Smooth muscle cell (in vitro differentiated cells): ENCODE data around the gene VPS11. TPM values are rescaled to one million over a fixed set of nuclear protein-coding genes. Genes with fewer than 3 reads are reported as not detected.

Experiments
- DNase-seq: peaks from one replicate; lab custom pipeline; 2025; ENCODE audit not compliant: unreplicated experiment; lab: John Stamatoyannopoulos, UW
- H2AFZ ChIP-seq: fragments of 200-600 bp; sonication (generic); 2 replicates; pipeline ENCODE4 v1.6.0; 2016; ENCODE audit warnings: antibody characterized with exemption, low read depth, mild to moderate bottlenecking
- H3F3A ChIP-seq: fragments of 200-600 bp; sonication (generic); 2 replicates; pipeline ENCODE4 v1.6.0; 2017; ENCODE audit warnings: antibody characterized with exemption, low read depth
- H3K27ac ChIP-seq: fragments of 200-600 bp; sonication (generic); 2 replicates; pipeline ENCODE4 v1.5.1; 2016; ENCODE audit warnings: low read depth, mild to moderate bottlenecking
- H3K27me3 ChIP-seq: fragments of 200-600 bp; sonication (generic); 2 replicates; pipeline ENCODE4 v1.6.1; 2016; ENCODE audit warnings: low read depth, mild to moderate bottlenecking
- H3K36me3 ChIP-seq: fragments of 200-600 bp; sonication (generic); 2 replicates; pipeline ENCODE4 v1.5.1; 2016; ENCODE audit warnings: low read depth
- H3K4me1 ChIP-seq: fragments of 200-600 bp; sonication (generic); 2 replicates; pipeline ENCODE4 v1.5.1; 2016; ENCODE audit warnings: low read depth
- H3K4me2 ChIP-seq: fragments of 200-600 bp; sonication (generic); 2 replicates; pipeline ENCODE4 v1.6.0; 2016; ENCODE audit warnings: mild to moderate bottlenecking
- H3K4me3 ChIP-seq: fragments of 200-600 bp; sonication (generic); 2 replicates; pipeline ENCODE4 v1.5.1; 2016; ENCODE audit warnings: mild to moderate bottlenecking
- H3K79me2 ChIP-seq: fragments of 200-600 bp; sonication (generic); 2 replicates; pipeline ENCODE4 v1.6.0; 2016; ENCODE audit warnings: low read depth, mild to moderate bottlenecking
- H3K9ac ChIP-seq: fragments of 200-600 bp; sonication (generic); 2 replicates; pipeline ENCODE4 v1.6.0; 2016; ENCODE audit warnings: low read depth
- H3K9me3 ChIP-seq: fragments of 200-600 bp; sonication (generic); replicated peaks from 2 replicates; pipeline ENCODE4 v1.5.1; 2016; ENCODE audit warnings: low read depth
- H4K20me1 ChIP-seq: fragments of 200-600 bp; sonication (generic); 2 replicates; pipeline ENCODE4 v1.6.0; 2016; ENCODE audit warnings: low read depth
- whole genome bisulfite sequencing: methylation state at CpG from one replicate; pipeline ENCODE4 v1.1.7; 2016; ENCODE audit warnings: low lambda C conversion rate; 5-methylcytosine and 5-hydroxymethylcytosine counted together
- polyA plus RNA-seq: library from polyadenylated mRNA; unstranded; fragments of >200 nt; fragmentation: Nextera tagmentation; extraction: Ambion mirVana; gene quantifications from 2 replicates; pipeline ENCODE4 v1.2.1, GENCODE V29; 2016
- total RNA-seq: library from RNA; depleted of rRNA; stranded (reverse); fragments of >200 nt; gene quantifications from 2 replicates; pipeline ENCODE4 v1.2.3, GENCODE V29; 2014
- TF ChIP-seq, protein P1 (sequence below): fragments of 200-600 bp; sonication (generic); IDR thresholded peaks from 2 replicates; pipeline ENCODE4 v1.5.1; 2017; ENCODE audit warnings: borderline replicate concordance, mild to moderate bottlenecking, antibody characterized with exemption; ENCODE audit not compliant: insufficient read depth, poor library complexity, severe bottlenecking

The VPS11 gene
- total and polyA plus RNA-seq, 2 experiments from 2014 or later: 33.1 to 33.8 TPM

- H3K4me3 ChIP-seq: no peak overlapping the region
- H2AFZ ChIP-seq: no peak overlapping the region
- TF ChIP-seq, protein P1, sequence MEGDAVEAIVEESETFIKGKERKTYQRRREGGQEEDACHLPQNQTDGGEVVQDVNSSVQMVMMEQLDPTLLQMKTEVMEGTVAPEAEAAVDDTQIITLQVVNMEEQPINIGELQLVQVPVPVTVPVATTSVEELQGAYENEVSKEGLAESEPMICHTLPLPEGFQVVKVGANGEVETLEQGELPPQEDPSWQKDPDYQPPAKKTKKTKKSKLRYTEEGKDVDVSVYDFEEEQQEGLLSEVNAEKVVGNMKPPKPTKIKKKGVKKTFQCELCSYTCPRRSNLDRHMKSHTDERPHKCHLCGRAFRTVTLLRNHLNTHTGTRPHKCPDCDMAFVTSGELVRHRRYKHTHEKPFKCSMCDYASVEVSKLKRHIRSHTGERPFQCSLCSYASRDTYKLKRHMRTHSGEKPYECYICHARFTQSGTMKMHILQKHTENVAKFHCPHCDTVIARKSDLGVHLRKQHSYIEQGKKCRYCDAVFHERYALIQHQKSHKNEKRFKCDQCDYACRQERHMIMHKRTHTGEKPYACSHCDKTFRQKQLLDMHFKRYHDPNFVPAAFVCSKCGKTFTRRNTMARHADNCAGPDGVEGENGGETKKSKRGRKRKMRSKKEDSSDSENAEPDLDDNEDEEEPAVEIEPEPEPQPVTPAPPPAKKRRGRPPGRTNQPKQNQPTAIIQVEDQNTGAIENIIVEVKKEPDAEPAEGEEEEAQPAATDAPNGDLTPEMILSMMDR: no peak
- no peaks in the 10 kb centered on the region for H3K27me3 ChIP-seq
- peaks cover 8% of the 10 kb centered on the region for H4K20me1 ChIP-seq
- no peak overlapping the region for H3K4me2 ChIP-seq
- peaks cover 14% of the 10 kb centered on the region for H3K4me1 ChIP-seq
- no peaks in the 10 kb centered on the region for H3F3A ChIP-seq
- H3K36me3 ChIP-seq: no peaks in the 10 kb centered on the region
- no peak for DNase-seq
- 90% methylated on average over 10 of the region's 10 CpGs for WGBS
- H3K9ac ChIP-seq: no peak overlapping the region
- H3K9me3 ChIP-seq: no peaks in the 10 kb centered on the region
- no peak overlapping the region for H3K27ac ChIP-seq
- H3K79me2 ChIP-seq: no peaks in the 10 kb centered on the region
Measured at GRCh38 chr11:119110439-119110838, 42.8 kb downstream of the VPS11 start.

GRCh38 chr11:119111361-119111925 lies 43.8 kb downstream of the VPS11 start:
- no peak overlapping the region for H3K4me3 ChIP-seq
- peaks cover 13% of the 10 kb centered on the region for H3K4me1 ChIP-seq
- H3K27ac ChIP-seq: no peak overlapping the region
- no peaks in the 10 kb centered on the region for H3K9me3 ChIP-seq
- WGBS: 96% methylated on average over 11 of the region's 11 CpGs
- H3F3A ChIP-seq: no peaks in the 10 kb centered on the region
- no peaks in the 10 kb centered on the region for H3K27me3 ChIP-seq
- TF ChIP-seq, protein P1: no peak
- H3K79me2 ChIP-seq: no peaks in the 10 kb centered on the region
- no peak overlapping the region for H2AFZ ChIP-seq
- no peak overlapping the region for H3K4me2 ChIP-seq
- no peaks in the 10 kb centered on the region for H3K36me3 ChIP-seq
- DNase-seq: no peak
- peaks cover 8% of the 10 kb centered on the region for H4K20me1 ChIP-seq
- H3K9ac ChIP-seq: no peak overlapping the region

GRCh38 chr11:119112314-119113020 lies 44.8 kb downstream of the VPS11 start:
- TF ChIP-seq, protein P1: no peak

More at GRCh38 chr11:119112314-119113020, 44.8 kb downstream of the VPS11 start:
- Histone ChIP-seq H4K20me1 (peaks cover 8% of the 10 kb centered on the region), H3K79me2 (no peaks in the 10 kb centered on the region), H2AFZ (no peak overlapping the region), H3K27me3 (no peaks in the 10 kb centered on the region), H3K9me3 (no peaks in the 10 kb centered on the region), H3K9ac (no peak overlapping the region), H3K27ac (no peak overlapping the region), H3K4me3 (no peak overlapping the region), H3K36me3 (no peaks in the 10 kb centered on the region), H3K4me2 (no peak overlapping the region), H3F3A (no peaks in the 10 kb centered on the region), H3K4me1 (peaks cover 8% of the 10 kb centered on the region)
- no peak for DNase-seq
- WGBS: 93% methylated on average over 12 of the region's 12 CpGs
